ENCODE results near the gene OR5M3. TPM values are rescaled to one million over a fixed set of nuclear protein-coding genes. Genes with fewer than 3 reads are reported as not detected.

The OR5M3 gene
- polyA plus RNA-seq (2012; ENCODE audit: missing spikeins) = not detected

- no peak for DNase-seq (ENCODE audit: insufficient read length)
- FAIRE-seq = no peak
- TF ChIP-seq TAF1 (IDR thresholded peaks at IDR 0.05; ENCODE audit: borderline replicate concordance, low read depth, low read length) (no peak), POLR2AphosphoS5 (IDR thresholded peaks at IDR 0.05; ENCODE audit: low read depth, low read length) (no peak), POLR2A (IDR thresholded peaks at IDR 0.05; ENCODE audit: low read depth, low read length) (no peak)
Observed at GRCh38 chr11:56473252-56473651, at the start of gene OR5M3. Gene OR5M3 (minus strand): TSS chr11:56473352. CDS start chr11:56470497, 2,855 bp downstream.

- no peak for DNase-seq (ENCODE audit: insufficient read length)
- FAIRE-seq = peak; percentile 51
- no peak for TF ChIP-seq TAF1 (IDR thresholded peaks at IDR 0.05; ENCODE audit: borderline replicate concordance, low read depth, low read length)
Observed at GRCh38 chr11:56522008-56522407, 48.9 kb upstream of the OR5M3 start.

- no peak for FAIRE-seq
- DNase-seq (ENCODE audit: insufficient read length) = no peak
- TF ChIP-seq TAF1 (IDR thresholded peaks at IDR 0.05; ENCODE audit: borderline replicate concordance, low read depth, low read length) (no peak), POLR2AphosphoS5 (IDR thresholded peaks at IDR 0.05; ENCODE audit: low read depth, low read length) (no peak), POLR2A (IDR thresholded peaks at IDR 0.05; ENCODE audit: low read depth, low read length) (no peak)
Observed at GRCh38 chr11:56513280-56513679, 40.1 kb upstream of the OR5M3 start.

- no peak for FAIRE-seq
- TF ChIP-seq TAF1 (IDR thresholded peaks at IDR 0.05; ENCODE audit: borderline replicate concordance, low read depth, low read length) = no peak
- no peak for TF ChIP-seq POLR2AphosphoS5 (IDR thresholded peaks at IDR 0.05; ENCODE audit: low read depth, low read length)
- TF ChIP-seq POLR2A (IDR thresholded peaks at IDR 0.05; ENCODE audit: low read depth, low read length) = no peak
- no peak for DNase-seq (ENCODE audit: insufficient read length)
Observed at GRCh38 chr11:56509439-56509838, 36.3 kb upstream of the OR5M3 start.

- no peak for DNase-seq (ENCODE audit: insufficient read length)
- TF ChIP-seq TAF1 (IDR thresholded peaks at IDR 0.05; ENCODE audit: borderline replicate concordance, low read depth, low read length) = no peak
- TF ChIP-seq POLR2AphosphoS5 (IDR thresholded peaks at IDR 0.05; ENCODE audit: low read depth, low read length) = no peak
- TF ChIP-seq POLR2A (IDR thresholded peaks at IDR 0.05; ENCODE audit: low read depth, low read length) = no peak
- FAIRE-seq = no peak
Observed at GRCh38 chr11:56497010-56497409, 23.9 kb upstream of the OR5M3 start.

GRCh38 chr11:56495117-56495516 is 22.0 kb upstream of the OR5M3 start:
- TF ChIP-seq POLR2A (IDR thresholded peaks at IDR 0.05; ENCODE audit: low read depth, low read length) = no peak
- TF ChIP-seq POLR2AphosphoS5 (IDR thresholded peaks at IDR 0.05; ENCODE audit: low read depth, low read length) = no peak
- no peak for TF ChIP-seq TAF1 (IDR thresholded peaks at IDR 0.05; ENCODE audit: borderline replicate concordance, low read depth, low read length)
- FAIRE-seq = no peak
- no peak for DNase-seq (ENCODE audit: insufficient read length)

- FAIRE-seq = no peak
- DNase-seq (ENCODE audit: insufficient read length) = no peak
- TF ChIP-seq TAF1 (IDR thresholded peaks at IDR 0.05; ENCODE audit: borderline replicate concordance, low read depth, low read length) (no peak), POLR2A (IDR thresholded peaks at IDR 0.05; ENCODE audit: low read depth, low read length) (no peak), POLR2AphosphoS5 (IDR thresholded peaks at IDR 0.05; ENCODE audit: low read depth, low read length) (no peak)
Observed at GRCh38 chr11:56491270-56491669, 18.1 kb upstream of the OR5M3 start, which contains the start of gene OR5M8. Gene OR5M8 (minus strand): TSS chr11:56491370. CDS start chr11:56491370, 0 bp downstream.

GRCh38 chr11:56486801-56487200 is 13.6 kb upstream of the OR5M3 start:
- FAIRE-seq (no peak), DNase-seq (ENCODE audit: insufficient read length) (no peak)
- no peak for TF ChIP-seq TAF1 (IDR thresholded peaks at IDR 0.05; ENCODE audit: borderline replicate concordance, low read depth, low read length)
- no peak for TF ChIP-seq POLR2A (IDR thresholded peaks at IDR 0.05; ENCODE audit: low read depth, low read length)
- no peak for TF ChIP-seq POLR2AphosphoS5 (IDR thresholded peaks at IDR 0.05; ENCODE audit: low read depth, low read length)

GRCh38 chr11:56474729-56475235 is 1.6 kb upstream of the OR5M3 start:
- no peak for TF ChIP-seq POLR2A (IDR thresholded peaks at IDR 0.05; ENCODE audit: low read depth, low read length)
- no peak for TF ChIP-seq TAF1 (IDR thresholded peaks at IDR 0.05; ENCODE audit: borderline replicate concordance, low read depth, low read length)
- no peak for TF ChIP-seq POLR2AphosphoS5 (IDR thresholded peaks at IDR 0.05; ENCODE audit: low read depth, low read length)
- DNase-seq (ENCODE audit: insufficient read length) = no peak
- no peak for FAIRE-seq

GRCh38 chr11:56457076-56457475 is 16.1 kb downstream of the OR5M3 start:
- DNase-seq (ENCODE audit: insufficient read length) (no peak), FAIRE-seq (no peak)
- no peak for TF ChIP-seq POLR2AphosphoS5 (IDR thresholded peaks at IDR 0.05; ENCODE audit: low read depth, low read length)
- no peak for TF ChIP-seq TAF1 (IDR thresholded peaks at IDR 0.05; ENCODE audit: borderline replicate concordance, low read depth, low read length)
- no peak for TF ChIP-seq POLR2A (IDR thresholded peaks at IDR 0.05; ENCODE audit: low read depth, low read length)

- FAIRE-seq (no peak), DNase-seq (ENCODE audit: insufficient read length) (no peak)
- TF ChIP-seq POLR2A (IDR thresholded peaks at IDR 0.05; ENCODE audit: low read depth, low read length) (no peak), TAF1 (IDR thresholded peaks at IDR 0.05; ENCODE audit: borderline replicate concordance, low read depth, low read length) (no peak), POLR2AphosphoS5 (IDR thresholded peaks at IDR 0.05; ENCODE audit: low read depth, low read length) (no peak)
Observed at GRCh38 chr11:56453521-56453920, 19.6 kb downstream of the OR5M3 start.

Data from GM12892 (cell line).